Thyroid gland (tissue), 4 donors: Measurements from ENCODE around the gene SLC25A44. TPM values are rescaled to one million over a fixed set of nuclear protein-coding genes. Genes with fewer than 3 reads are reported as not detected.
"Not testable (repeated sequence)": the region's sequence is repeated elsewhere in the genome, so short reads cannot be mapped to it uniquely, and the experiment has no call there.

ENCODE experiments used
- DNase-seq, 2 donors: peaks; one replicate each; pipeline ENCODE4 v3.0.0-alpha.2; 2019
- H3K27ac ChIP-seq, 3 donors: fragments of 200-600 bp; sonication (generic); 1 replicate in 2 of 3; 2 replicates in 1 of 3; pipeline ENCODE4 v1.5.1; 2016 to 2019; ENCODE audit warnings: mild to moderate bottlenecking in 1 of 3, moderate library complexity in 1 of 3
- H3K27me3 ChIP-seq: fragments of 200-600 bp; sonication (generic); one replicate; pipeline ENCODE4 v1.5.1; 2019
- H3K36me3 ChIP-seq, 2 donors: fragments of 200-600 bp; sonication (generic); one replicate each; pipeline ENCODE4 v1.5.1; 2016 to 2019
- H3K4me1 ChIP-seq, 2 donors: fragments of 200-600 bp; sonication (generic); one replicate each; pipeline ENCODE4 v1.5.1; 2017 to 2019
- H3K4me3 ChIP-seq, 3 donors: fragments of 200-600 bp; sonication (generic); replicated peaks in 1 of 3; 1 replicate in 2 of 3; 2 replicates in 1 of 3; pipeline ENCODE4 v1.5.1; 2016; ENCODE audit warnings: mild to moderate bottlenecking in 1 of 3
- H3K9me3 ChIP-seq: fragments of 200-600 bp; sonication (generic); one replicate; pipeline ENCODE4 v1.5.1; 2017
- POLR2A ChIP-seq, 2 donors: fragments of 450-650 bp; IDR thresholded peaks; one replicate each; pipeline ENCODE4 v1.6.1; 2017; ENCODE audit warnings: antibody characterized with exemption in 2 of 2, mild to moderate bottlenecking in 2 of 2, moderate library complexity in 1 of 2
- WGBS, 2 donors: methylation state at CpG; one replicate each; pipeline ENCODE4 v1.1.5; 2017; 5-methylcytosine and 5-hydroxymethylcytosine counted together
- intact Hi-C: fragments of 100-400 bp; cut with DNase I; formaldehyde crosslinking; loops from one replicate; pipeline ENCODE4 v1.15.1; 2023
- total RNA-seq, 4 donors: library from RNA; depleted of rRNA; stranded (reverse); fragments of >200 nt; gene quantifications; one replicate each; pipeline ENCODE4 v1.2.3, GENCODE V29; 2016
- TF ChIP-seq, protein P1 (sequence below), 6 experiments: fragments of 200-600 bp in 3 of 6; fragments of 450-650 bp in 3 of 6; sonication (generic) in 3 of 6; IDR thresholded peaks; one replicate each; pipeline ENCODE4 v1.5.1; 2016 to 2019; ENCODE audit warnings: antibody characterized with exemption in 6 of 6, mild to moderate bottlenecking in 2 of 6, inconsistent platforms in 1 of 6, moderate library complexity in 1 of 6

Gene SLC25A44
- total RNA-seq, 4 donors from 2014 or later = 14.5 to 19.7 (median 17.7) TPM

DNA sequence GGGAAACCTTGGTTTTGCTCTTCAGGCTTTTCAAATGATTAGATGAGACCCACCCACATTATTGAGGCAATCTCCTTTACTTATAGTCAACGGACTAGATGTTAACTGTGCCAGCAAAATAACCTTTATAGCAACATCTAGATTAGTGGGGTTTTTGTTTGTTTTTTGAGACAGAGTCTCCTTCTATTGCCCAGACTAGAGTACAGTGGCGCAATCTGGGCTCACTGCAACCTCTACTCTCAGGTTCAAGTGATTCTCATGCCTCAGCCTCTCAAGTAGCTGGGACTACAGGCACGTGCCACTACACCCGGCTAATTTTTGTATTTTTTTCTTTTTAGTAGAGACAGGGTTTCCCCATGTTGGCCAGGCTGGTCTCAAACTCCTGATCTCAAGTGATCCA, 3.6 kb upstream of the SLC25A44 start:
- H3K9me3 ChIP-seq, H3K27ac ChIP-seq, DNase-seq, H3K27me3 ChIP-seq, H3K36me3 ChIP-seq, intact Hi-C loops, H3K4me3 ChIP-seq: not testable (repeated sequence)
- 65 to 68% methylated on average over 4 of the region's 4 CpGs for WGBS, 2 donors
- H3K4me1 ChIP-seq = peaks cover 8 to 12% of the 10 kb centered on the region in 2 donors

DNA sequence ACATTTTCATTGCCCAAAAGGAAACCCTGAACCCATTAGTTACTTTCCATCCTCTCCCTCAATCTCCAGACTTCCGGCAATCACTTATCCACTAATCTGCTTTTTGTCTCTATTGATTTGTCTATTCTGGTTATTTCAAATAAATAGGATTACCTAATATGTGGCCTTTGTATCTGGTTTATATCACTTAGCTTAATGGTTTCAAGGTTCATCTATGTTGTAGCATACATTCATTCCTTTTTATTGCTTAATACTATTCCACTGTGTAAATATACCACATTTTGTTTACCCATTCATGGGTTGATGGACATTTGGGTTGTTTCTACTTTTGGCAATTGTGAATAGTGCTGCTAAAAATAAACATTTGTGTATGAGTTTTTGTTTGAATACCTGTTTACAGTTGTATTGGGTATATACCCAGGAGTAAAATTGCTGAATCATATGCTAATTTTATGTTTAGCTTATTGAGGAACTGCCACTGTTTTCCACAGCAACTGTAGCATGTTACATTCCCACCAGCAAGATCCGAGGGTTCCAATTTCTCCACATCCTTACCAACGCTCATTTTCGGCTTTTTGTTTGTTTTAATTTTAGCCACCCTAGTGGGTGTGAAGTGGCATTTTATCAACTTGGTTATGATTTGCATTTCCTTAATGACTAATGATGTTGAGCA, 2.5 kb upstream of the SLC25A44 start:
- Histone ChIP-seq H3K36me3 (no peaks in the 10 kb centered on the region), H3K4me3 (no peak overlapping the region), H3K27ac (no peak overlapping the region), H3K27me3 (no peaks in the 10 kb centered on the region), H3K4me1 (peaks cover 10 to 15% of the 10 kb centered on the region in 2 donors), H3K9me3 (no peaks in the 10 kb centered on the region)
- TF ChIP-seq, protein P1, sequence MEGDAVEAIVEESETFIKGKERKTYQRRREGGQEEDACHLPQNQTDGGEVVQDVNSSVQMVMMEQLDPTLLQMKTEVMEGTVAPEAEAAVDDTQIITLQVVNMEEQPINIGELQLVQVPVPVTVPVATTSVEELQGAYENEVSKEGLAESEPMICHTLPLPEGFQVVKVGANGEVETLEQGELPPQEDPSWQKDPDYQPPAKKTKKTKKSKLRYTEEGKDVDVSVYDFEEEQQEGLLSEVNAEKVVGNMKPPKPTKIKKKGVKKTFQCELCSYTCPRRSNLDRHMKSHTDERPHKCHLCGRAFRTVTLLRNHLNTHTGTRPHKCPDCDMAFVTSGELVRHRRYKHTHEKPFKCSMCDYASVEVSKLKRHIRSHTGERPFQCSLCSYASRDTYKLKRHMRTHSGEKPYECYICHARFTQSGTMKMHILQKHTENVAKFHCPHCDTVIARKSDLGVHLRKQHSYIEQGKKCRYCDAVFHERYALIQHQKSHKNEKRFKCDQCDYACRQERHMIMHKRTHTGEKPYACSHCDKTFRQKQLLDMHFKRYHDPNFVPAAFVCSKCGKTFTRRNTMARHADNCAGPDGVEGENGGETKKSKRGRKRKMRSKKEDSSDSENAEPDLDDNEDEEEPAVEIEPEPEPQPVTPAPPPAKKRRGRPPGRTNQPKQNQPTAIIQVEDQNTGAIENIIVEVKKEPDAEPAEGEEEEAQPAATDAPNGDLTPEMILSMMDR (IDR thresholded peaks at IDR 0.05) = no peak
- TF ChIP-seq POLR2A (IDR thresholded peaks at IDR 0.05) = no peak
- no peak for DNase-seq
- intact Hi-C loops = no loop called here
- 91% methylated on average over 4 of the region's 4 CpGs for WGBS, 2 donors

DNA sequence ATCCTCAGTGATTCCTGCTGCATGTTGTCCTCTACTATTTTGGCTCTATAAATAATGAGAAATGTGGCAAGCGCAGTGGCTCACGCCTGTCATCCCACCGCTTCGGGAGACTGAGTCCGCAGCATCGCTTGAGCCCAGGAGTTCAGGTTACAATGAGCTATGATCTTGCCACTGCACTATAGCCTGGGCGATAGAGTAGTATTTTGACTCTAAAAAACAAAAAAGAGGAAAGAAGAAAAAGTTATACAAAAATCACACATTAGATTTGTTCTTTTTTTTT, 756 bp upstream of the SLC25A44 start:
- Histone ChIP-seq H3K36me3 (no peaks in the 10 kb centered on the region), H3K9me3 (no peaks in the 10 kb centered on the region), H3K27ac (peak overlapping the region; percentile 70 to 86 (median 80)), H3K4me1 (peaks cover 10 to 15% of the 10 kb centered on the region in 2 donors), H3K27me3 (no peaks in the 10 kb centered on the region), H3K4me3 (peak overlapping the region in 2 of 3 donors; percentile 54 to 83)
- no peak for DNase-seq
- intact Hi-C loops = no loop called here
- no peak for TF ChIP-seq POLR2A (IDR thresholded peaks at IDR 0.05)
- TF ChIP-seq, protein P1 (IDR thresholded peaks at IDR 0.05) = no peak
- 82 to 84% methylated on average over 7 of the region's 7 CpGs for WGBS, 2 donors

DNA sequence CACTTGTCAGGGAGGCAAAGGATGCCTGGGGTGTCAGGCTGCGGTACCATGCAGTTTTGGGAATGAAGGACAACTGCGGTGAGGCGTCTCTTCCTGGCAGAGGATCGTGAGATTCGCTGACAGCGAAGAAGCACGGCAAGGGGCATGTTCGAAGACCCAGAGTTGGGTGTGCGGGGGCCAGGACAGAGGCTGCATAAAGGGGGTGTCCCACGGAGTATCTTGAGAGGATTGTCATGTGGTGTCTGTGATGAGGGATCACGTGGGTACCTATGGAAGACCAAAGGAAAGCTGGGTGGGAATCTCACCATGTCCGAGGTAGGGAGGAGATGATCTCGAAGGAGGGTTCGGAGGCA, 372 bp downstream of the SLC25A44 start:
- peak overlapping the region; percentile 11 to 83 (median 59) for H3K4me3 ChIP-seq
- DNase-seq = no peak
- peak overlapping the region in 2 of 3 donors; percentile 45 to 86 for H3K27ac ChIP-seq
- H3K36me3 ChIP-seq = no peaks in the 10 kb centered on the region
- no peaks in the 10 kb centered on the region for H3K27me3 ChIP-seq
- TF ChIP-seq POLR2A (IDR thresholded peaks at IDR 0.05) = no peak
- TF ChIP-seq, protein P1 (IDR thresholded peaks at IDR 0.05) = no peak
- H3K4me1 ChIP-seq = peaks cover 10 to 15% of the 10 kb centered on the region in 2 donors
- WGBS, 2 donors = 13 to 16% methylated on average over 14 of the region's 14 CpGs
- no peaks in the 10 kb centered on the region for H3K9me3 ChIP-seq
- intact Hi-C loops = no loop called here

DNA sequence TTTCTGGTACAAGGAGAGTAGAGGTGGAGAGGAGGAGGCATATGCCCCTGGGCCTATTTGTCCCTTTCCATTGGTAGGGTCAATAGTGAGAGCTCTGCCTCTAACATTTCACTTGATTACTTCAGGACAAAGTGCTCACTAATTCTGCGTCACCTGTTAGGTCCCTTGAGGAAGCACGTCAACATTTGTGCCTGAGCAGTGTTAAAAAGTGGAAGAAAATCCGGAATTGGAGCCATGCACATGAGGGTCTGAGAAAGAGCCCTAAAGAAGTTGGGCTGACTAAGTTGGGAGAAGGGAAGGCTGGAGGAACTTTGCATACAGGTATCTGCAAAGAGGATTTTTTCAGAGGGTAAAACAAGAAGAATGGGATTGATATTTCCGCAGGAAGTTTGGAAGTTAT, 1.9 kb downstream of the SLC25A44 start:
- peaks cover 6 to 10% of the 10 kb centered on the region in 2 donors for H3K36me3 ChIP-seq
- no peaks in the 10 kb centered on the region for H3K27me3 ChIP-seq
- intact Hi-C loops = no loop called here
- peaks cover 10 to 15% of the 10 kb centered on the region in 2 donors for H3K4me1 ChIP-seq
- H3K4me3 ChIP-seq = no peak overlapping the region
- no peak for TF ChIP-seq POLR2A (IDR thresholded peaks at IDR 0.05)
- TF ChIP-seq, protein P1 (IDR thresholded peaks at IDR 0.05) = no peak
- DNase-seq = no peak
- H3K9me3 ChIP-seq = no peaks in the 10 kb centered on the region
- 79 to 82% methylated on average over 4 of the region's 4 CpGs for WGBS, 2 donors
- no peak overlapping the region for H3K27ac ChIP-seq
